ENCODE results near the gene KRT4. TPM values are rescaled to one million over a fixed set of nuclear protein-coding genes. Genes with fewer than 3 reads are reported as not detected.
A peak's percentile ranks its signal among the peaks of the same experiment; 100 is the strongest.

Gene KRT4
- polyA plus RNA-seq, 2 of the 4 experiments (the other 2 are of a cell fraction): 2.1 to 12.8 TPM

DNA sequence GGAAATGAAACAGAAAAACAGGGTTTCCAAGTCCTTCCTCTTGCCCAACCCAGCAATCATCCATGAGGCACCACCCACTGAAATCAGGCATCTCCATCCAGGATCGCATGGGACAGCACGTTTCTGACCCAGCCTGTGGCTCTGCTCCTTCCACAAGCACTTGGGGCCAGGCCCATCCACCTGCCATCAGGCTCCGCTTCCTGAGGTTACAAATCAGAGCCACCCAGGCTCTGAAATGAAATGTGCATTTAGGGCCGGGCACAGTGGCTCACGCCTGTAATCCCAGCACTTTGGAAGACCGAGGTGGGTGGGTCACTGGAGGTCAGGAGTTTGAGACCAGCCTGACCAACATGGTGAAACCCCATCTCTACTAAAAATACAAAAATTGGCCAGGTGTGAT, 35.6 kb upstream of the KRT4 start:
- Histone ChIP-seq H3K4me3 (no peak overlapping the region), H3K9me3 (no peaks in the 10 kb centered on the region), H3K4me1 (peaks cover 9% of the 10 kb centered on the region), H3K4me2 (no peak overlapping the region), H3K27ac (no peak overlapping the region)
- ATAC-seq (no peak), DNase-seq (ENCODE audit: low read depth in 1 of 2, low spot score in 1 of 2) (no peak), FAIRE-seq (peak; percentile 28)
- POLR2A ChIA-PET: no interaction called here
- 80% methylated on average over 3 of the region's 6 CpGs for WGBS (ENCODE audit: missing lambda C conversion rate)
- TF ChIP-seq FOSB (CRISPR knock-in tag; IDR thresholded peaks at IDR 0.05) (no peak), ZFP36 (IDR thresholded peaks at IDR 0.05; ENCODE audit: borderline replicate concordance, partially characterized antibody) (no peak), FOXS1 (CRISPR knock-in tag; IDR thresholded peaks at IDR 0.05) (no peak), RFX5 (IDR thresholded peaks at IDR 0.05) (no peak), CHD4 (IDR thresholded peaks at IDR 0.05; ENCODE audit: borderline replicate concordance) (no peak), BHLHE40 (IDR thresholded peaks at IDR 0.05; ENCODE audit: low read depth, low read length) (no peak), KDM1A (IDR thresholded peaks at IDR 0.05; ENCODE audit: low read depth) (no peak), EHMT2 (IDR thresholded peaks at IDR 0.05; ENCODE audit: low read depth) (no peak), CBX2 (IDR thresholded peaks at IDR 0.05; ENCODE audit: borderline replicate concordance, low read depth) (no peak), TP53 (CRISPR knock-in tag; IDR thresholded peaks at IDR 0.05) (no peak), ZNF302 (CRISPR knock-in tag; IDR thresholded peaks at IDR 0.05) (no peak), JUNB (IDR thresholded peaks at IDR 0.05) (no peak)
- TF ChIP-seq, protein P1, sequence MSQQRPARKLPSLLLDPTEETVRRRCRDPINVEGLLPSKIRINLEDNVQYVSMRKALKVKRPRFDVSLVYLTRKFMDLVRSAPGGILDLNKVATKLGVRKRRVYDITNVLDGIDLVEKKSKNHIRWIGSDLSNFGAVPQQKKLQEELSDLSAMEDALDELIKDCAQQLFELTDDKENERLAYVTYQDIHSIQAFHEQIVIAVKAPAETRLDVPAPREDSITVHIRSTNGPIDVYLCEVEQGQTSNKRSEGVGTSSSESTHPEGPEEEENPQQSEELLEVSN (IDR thresholded peaks at IDR 0.05; ENCODE audit: borderline replicate concordance, low read depth): no peak
- TF ChIP-seq, protein P2, sequence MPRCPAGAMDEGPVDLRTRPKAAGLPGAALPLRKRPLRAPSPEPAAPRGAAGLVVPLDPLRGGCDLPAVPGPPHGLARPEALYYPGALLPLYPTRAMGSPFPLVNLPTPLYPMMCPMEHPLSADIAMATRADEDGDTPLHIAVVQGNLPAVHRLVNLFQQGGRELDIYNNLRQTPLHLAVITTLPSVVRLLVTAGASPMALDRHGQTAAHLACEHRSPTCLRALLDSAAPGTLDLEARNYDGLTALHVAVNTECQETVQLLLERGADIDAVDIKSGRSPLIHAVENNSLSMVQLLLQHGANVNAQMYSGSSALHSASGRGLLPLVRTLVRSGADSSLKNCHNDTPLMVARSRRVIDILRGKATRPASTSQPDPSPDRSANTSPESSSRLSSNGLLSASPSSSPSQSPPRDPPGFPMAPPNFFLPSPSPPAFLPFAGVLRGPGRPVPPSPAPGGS (IDR thresholded peaks at IDR 0.05): no peak
- TF ChIP-seq, protein P3, sequence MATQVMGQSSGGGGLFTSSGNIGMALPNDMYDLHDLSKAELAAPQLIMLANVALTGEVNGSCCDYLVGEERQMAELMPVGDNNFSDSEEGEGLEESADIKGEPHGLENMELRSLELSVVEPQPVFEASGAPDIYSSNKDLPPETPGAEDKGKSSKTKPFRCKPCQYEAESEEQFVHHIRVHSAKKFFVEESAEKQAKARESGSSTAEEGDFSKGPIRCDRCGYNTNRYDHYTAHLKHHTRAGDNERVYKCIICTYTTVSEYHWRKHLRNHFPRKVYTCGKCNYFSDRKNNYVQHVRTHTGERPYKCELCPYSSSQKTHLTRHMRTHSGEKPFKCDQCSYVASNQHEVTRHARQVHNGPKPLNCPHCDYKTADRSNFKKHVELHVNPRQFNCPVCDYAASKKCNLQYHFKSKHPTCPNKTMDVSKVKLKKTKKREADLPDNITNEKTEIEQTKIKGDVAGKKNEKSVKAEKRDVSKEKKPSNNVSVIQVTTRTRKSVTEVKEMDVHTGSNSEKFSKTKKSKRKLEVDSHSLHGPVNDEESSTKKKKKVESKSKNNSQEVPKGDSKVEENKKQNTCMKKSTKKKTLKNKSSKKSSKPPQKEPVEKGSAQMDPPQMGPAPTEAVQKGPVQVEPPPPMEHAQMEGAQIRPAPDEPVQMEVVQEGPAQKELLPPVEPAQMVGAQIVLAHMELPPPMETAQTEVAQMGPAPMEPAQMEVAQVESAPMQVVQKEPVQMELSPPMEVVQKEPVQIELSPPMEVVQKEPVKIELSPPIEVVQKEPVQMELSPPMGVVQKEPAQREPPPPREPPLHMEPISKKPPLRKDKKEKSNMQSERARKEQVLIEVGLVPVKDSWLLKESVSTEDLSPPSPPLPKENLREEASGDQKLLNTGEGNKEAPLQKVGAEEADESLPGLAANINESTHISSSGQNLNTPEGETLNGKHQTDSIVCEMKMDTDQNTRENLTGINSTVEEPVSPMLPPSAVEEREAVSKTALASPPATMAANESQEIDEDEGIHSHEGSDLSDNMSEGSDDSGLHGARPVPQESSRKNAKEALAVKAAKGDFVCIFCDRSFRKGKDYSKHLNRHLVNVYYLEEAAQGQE (IDR thresholded peaks at IDR 0.05): no peak
- CTCF ChIA-PET: no interaction called here

DNA sequence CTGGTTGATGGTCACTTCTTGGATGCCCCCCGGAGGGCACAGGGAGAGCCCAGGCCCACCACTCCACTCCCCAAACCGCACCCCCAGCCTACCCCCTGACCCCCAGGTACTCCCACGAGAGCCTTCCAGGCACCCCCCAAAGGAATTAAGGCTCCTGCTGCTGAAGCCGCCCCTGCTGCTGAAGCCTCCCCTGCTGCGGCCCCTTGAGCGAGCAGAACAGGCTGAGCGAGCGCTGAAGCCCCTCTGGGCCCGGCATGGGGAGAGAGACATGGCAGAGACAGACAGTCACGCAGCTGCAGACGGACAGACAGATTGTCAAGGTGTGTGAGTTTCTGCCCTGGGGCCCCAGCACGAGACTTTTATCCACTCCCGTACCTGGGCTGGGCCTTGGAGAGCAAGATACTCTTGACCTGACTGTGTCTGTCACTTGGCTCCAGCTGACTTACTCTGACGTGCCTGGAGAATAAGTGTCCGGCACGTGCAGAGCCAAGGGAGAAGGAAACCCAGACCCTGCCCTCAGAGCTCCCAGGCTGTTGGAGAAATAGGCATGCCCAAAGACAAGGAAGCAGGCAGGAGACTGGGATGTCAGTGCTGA, 34.8 kb upstream of the KRT4 start, which contains the start of gene KRT78:
TSS of gene KRT78 (minus strand) at position 334 of the 595 bp plus-strand sequence. CDS start at position 270, 64 bp downstream.
- TF ChIP-seq EHF (CRISPR knock-in tag; IDR thresholded peaks at IDR 0.05): no peak
- TF ChIP-seq FOXS1 (CRISPR knock-in tag; IDR thresholded peaks at IDR 0.05): no peak
- TF ChIP-seq, protein P4, sequence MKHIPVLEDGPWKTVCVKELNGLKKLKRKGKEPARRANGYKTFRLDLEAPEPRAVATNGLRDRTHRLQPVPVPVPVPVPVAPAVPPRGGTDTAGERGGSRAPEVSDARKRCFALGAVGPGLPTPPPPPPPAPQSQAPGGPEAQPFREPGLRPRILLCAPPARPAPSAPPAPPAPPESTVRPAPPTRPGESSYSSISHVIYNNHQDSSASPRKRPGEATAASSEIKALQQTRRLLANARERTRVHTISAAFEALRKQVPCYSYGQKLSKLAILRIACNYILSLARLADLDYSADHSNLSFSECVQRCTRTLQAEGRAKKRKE (CRISPR knock-in tag; IDR thresholded peaks at IDR 0.05; ENCODE audit: low read depth): no peak
- TF ChIP-seq, protein P1 (IDR thresholded peaks at IDR 0.05; ENCODE audit: borderline replicate concordance, low read depth): no peak
- no peak for TF ChIP-seq BHLHE40 (IDR thresholded peaks at IDR 0.05; ENCODE audit: low read depth, low read length)
- FAIRE-seq: no peak
- no peak for ATAC-seq
- Histone ChIP-seq H3K4me1 (peaks cover 9% of the 10 kb centered on the region), H3K27ac (0 out of 6 replicates have a peak within 1 kb of the TSS, but pooled peaks of 1 of the 2 experiments have one; percentile 31), H3K9me3 (no peaks in the 10 kb centered on the region), H3K4me3 (no peak within 1 kb of the TSS), H3K4me2 (no peak within 1 kb of the TSS)
- ChIA-PET CTCF (no interaction called here), POLR2A (no interaction called here)
- WGBS (ENCODE audit: missing lambda C conversion rate): 95% methylated on average over 12 of the region's 16 CpGs
- DNase-seq (ENCODE audit: low read depth in 1 of 2, low spot score in 1 of 2): no peak

All from A549 (cell line).